NCI-H2029 (cell line): ENCODE measurements around the gene AMDHD2.
"Not testable (repeated sequence)": the region's sequence is repeated elsewhere in the genome, so short reads cannot be mapped to it uniquely, and the experiment has no call there.

ENCODE experiments used
- DNase-seq: peaks from one replicate; lab custom pipeline; 2025; lab: John Stamatoyannopoulos, UW

Gene AMDHD2

GRCh38 chr16:2520097-2520783 lies at the start of gene AMDHD2:
AMDHD2 (plus strand) TSS chr16:2520371; CDS start chr16:2520459, 88 bp downstream.
- peak; percentile 85 for DNase-seq

- no peak for DNase-seq
Measured at GRCh38 chr16:2470603-2471015, 49.6 kb upstream of the AMDHD2 start.

- no peak for DNase-seq
Measured at GRCh38 chr16:2471016-2471652, 49.0 kb upstream of the AMDHD2 start, which contains the start of gene NTN3. NTN3 (plus strand) TSS chr16:2471297; CDS start chr16:2471702, 405 bp downstream.

- DNase-seq = no peak
Measured at GRCh38 chr16:2471653-2472487, 48.3 kb upstream of the AMDHD2 start.

- no peak for DNase-seq
Measured at GRCh38 chr16:2472488-2472864, 47.7 kb upstream of the AMDHD2 start.

- DNase-seq = no peak
Measured at GRCh38 chr16:2472885-2473445, 47.2 kb upstream of the AMDHD2 start.

- no peak for DNase-seq
Measured at GRCh38 chr16:2473446-2473926, 46.7 kb upstream of the AMDHD2 start.

- no peak for DNase-seq
Measured at GRCh38 chr16:2473999-2474876, 45.9 kb upstream of the AMDHD2 start.

- DNase-seq = peak; percentile 63
Measured at GRCh38 chr16:2474877-2475412, 45.2 kb upstream of the AMDHD2 start, which contains the start of gene TBC1D24. TBC1D24 (plus strand) TSS chr16:2475127; CDS start chr16:2496149, 21,022 bp downstream.

GRCh38 chr16:2475413-2476344 lies 44.5 kb upstream of the AMDHD2 start:
- no peak for DNase-seq

- DNase-seq = no peak
Measured at GRCh38 chr16:2476345-2476720, 43.8 kb upstream of the AMDHD2 start.

- DNase-seq = no peak
Measured at GRCh38 chr16:2476741-2477140, 43.4 kb upstream of the AMDHD2 start.

- DNase-seq = no peak
Measured at GRCh38 chr16:2477327-2477726, 42.8 kb upstream of the AMDHD2 start.

- DNase-seq = no peak
Measured at GRCh38 chr16:2478279-2478678, 41.9 kb upstream of the AMDHD2 start.

GRCh38 chr16:2479996-2480395 lies 40.2 kb upstream of the AMDHD2 start:
- DNase-seq = not testable (repeated sequence)

GRCh38 chr16:2480948-2481347 lies 39.2 kb upstream of the AMDHD2 start:
- DNase-seq = peak; percentile 19

GRCh38 chr16:2481676-2482075 lies 38.5 kb upstream of the AMDHD2 start:
- DNase-seq = no peak

GRCh38 chr16:2482249-2482648 lies 37.9 kb upstream of the AMDHD2 start:
- DNase-seq = no peak

- DNase-seq = peak; percentile 69
Measured at GRCh38 chr16:2482708-2483534, 37.2 kb upstream of the AMDHD2 start.
